ENCODE results near the gene CLASP1.

The CLASP1 gene

DNA sequence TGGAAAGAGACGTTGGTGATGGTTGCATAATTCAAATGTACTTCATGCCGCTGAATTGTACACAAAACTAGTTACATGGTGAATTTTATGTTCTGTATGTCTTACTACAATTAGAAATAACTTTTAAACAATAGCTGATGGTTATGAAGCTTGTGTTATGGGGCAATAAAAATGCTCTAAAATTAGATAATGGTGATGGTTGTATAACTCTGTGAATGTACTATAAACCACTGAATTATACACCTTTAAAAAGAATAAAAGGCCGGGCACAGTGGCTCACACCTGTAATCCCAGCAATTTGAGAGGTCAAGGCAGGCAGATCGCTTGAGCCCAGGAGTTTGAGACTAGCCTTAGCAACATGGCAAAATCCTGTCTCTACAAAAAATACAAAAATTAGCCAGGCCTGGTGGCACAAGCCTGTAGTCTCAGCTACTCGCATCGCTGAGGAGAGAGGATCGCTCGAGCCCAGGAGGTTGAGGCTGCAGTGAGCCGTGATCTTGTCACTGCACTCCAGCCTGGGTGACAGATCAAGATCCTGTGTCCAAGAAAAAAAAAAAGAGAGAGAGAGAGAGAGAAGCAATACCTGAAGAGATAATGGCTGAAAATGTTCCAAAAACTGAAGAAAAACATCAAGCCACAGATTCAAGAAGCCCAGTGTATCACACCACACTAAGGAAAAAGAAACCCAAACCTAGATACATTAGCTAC lies 112.3 kb downstream of the CLASP1 start:
- no peak for DNase-seq (ENCODE audit: low read depth)

DNA sequence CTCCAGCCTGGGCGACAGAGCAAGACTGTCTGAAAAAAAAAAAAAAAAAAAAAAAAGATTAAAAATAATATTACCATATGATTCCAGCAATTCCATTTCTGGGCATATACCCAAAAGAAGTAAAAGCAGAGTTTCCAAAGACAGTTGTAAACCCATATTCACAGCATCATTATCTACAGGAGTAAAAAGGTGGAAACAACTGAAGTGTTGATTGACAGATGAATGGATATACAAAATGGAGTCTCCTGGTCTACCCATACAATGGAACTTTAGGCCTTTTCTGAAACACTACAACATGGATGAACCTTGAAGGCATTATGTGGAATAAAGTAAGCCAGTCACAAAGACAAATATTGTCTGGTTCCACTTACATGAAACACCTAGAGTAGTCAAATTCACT lies 112.9 kb downstream of the CLASP1 start:
- DNase-seq (ENCODE audit: low read depth) = no peak

DNA sequence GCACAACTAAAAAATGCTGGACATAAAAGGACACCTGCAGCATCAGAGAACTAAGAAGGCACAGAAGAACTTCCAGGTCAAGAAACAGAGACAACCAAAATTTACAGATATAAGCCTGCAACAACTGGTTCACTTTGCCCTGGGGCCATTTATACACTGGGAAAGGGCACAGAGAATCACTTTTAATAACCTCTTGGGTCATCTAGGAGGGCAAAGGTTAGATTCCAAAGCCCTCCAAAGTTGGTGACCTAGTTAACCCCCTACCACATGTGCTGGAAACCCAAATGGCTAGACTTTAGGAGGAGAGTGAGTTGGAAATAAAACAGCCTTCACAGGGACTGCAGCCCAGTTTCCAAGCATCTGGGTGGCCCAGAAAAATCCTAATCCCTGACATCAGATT lies 115.3 kb downstream of the CLASP1 start:
- no peak for DNase-seq (ENCODE audit: low read depth)

DNA sequence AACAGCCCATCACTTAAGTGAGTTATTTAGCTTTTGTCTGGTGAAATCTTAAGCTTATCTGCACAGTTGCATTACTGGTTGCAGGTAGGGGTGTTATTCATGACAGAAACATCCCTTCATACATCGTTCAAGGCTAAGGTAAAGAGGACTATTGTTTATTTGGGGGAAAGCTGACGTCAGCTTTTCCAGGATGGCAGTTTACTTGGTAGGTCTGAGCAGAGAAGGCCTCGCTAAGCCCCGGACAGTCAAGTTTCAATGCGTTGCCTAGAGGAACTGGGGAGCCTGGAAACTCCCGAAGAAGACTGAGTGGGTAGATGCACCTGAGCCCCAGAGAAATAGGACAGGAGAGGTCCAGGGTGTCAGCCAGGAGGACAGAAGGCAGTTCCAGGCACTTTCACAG lies 116.4 kb downstream of the CLASP1 start:
- peak; percentile 10 for DNase-seq (ENCODE audit: low read depth)

GRCh38 chr2:121532347-121532766 lies 116.9 kb downstream of the CLASP1 start:
- peak; percentile 73 for DNase-seq (ENCODE audit: low read depth)

GRCh38 chr2:121530212-121530705 lies 119.0 kb downstream of the CLASP1 start:
- DNase-seq (ENCODE audit: low read depth) = peak; percentile 86

DNA sequence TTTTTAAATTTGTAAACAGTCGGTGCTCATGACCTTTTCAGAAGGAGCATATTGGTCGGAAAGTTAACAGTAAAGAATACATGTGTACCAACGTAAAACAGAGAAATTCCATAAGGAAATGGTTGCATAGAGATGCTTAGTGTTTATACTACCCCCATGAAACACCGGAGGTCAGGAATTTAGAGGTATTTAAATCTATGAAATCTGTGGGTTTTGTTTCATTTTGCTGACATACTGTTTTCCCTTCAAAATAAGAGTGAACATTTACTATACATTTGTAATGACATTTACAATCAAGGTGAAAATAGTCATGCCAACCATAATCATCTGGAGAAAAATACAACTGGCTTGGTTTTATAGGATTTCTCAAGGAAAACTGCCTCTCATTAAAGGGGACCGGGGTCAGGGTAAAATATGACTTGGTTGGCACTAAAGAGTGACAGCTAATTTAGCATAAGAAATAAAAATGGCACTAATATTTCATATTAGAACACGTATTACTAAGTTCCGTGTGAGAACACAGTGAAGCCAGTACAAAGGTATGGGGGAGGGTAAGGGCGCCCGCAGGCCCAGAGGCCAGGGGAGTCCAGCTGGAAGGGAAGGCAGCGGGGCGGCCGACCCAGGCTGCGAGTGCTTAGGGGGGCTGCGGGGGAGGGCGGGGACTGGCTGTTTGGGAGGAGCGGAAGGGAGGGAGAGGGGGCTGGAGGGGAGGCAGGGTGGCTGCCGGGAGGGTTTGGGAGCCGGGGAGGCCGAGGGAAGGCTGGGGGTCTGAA lies 119.6 kb downstream of the CLASP1 start:
- peak; percentile 75 for DNase-seq (ENCODE audit: low read depth)

- no peak for DNase-seq (ENCODE audit: low read depth)
These were observed 122.1 kb downstream of the CLASP1 start for GRCh38 chr2:121527009-121527682.

DNA sequence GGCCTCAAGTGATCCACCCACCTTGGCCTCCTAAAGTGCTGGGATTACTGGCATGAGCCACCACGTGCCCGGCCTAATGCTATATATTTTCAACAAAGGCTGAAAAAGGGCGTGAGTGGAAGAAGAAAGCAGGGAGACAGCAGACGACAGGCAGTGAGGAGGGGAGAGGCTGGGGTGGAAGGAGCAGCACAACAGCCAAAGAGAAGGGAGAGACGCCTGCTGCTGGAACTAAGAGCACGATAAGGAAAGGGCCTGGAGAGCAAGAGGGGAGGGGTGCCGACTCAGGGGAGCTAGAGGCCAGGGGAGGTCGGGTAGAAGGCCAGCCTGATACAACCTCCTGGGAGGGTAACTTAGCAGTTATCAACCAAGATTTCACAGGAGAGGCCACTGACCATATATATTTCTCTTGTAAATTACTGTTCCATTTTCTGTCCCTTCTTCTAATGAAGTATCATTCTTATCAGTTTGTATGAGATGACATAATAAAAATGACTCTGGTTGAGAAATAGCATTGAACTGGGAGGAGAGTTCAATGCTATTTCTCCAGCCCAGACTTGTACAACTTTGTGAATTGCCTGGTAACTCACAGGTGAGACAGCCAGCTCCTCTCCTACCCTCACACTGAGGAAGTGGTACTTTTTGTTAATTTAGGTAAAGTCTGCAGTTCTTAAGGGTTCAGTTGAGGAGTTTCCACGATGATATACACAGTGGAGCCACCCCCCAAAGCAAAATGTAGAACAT lies 124.4 kb downstream of the CLASP1 start:
- no peak for DNase-seq (ENCODE audit: low read depth)

DNA sequence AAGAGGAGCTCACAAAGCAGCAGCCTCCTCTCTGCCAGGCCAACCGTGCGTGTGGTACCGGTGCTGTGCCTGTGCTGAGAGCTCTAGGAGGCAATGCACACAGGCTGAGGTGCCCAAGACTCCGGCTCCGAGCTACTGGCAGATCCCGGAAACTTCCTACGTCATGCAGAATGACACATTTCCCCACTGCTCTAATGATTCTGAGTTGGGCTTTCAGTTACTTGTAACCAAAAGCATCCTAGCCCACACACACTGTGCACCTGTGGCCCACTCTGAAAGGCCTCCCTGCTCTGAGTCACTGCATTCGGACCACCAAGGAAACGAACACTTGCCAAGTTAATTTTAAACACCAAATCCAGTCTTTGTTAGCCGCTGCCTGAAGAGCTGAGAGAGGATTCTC lies 127.9 kb downstream of the CLASP1 start:
- no peak for DNase-seq (ENCODE audit: low read depth)

DNA sequence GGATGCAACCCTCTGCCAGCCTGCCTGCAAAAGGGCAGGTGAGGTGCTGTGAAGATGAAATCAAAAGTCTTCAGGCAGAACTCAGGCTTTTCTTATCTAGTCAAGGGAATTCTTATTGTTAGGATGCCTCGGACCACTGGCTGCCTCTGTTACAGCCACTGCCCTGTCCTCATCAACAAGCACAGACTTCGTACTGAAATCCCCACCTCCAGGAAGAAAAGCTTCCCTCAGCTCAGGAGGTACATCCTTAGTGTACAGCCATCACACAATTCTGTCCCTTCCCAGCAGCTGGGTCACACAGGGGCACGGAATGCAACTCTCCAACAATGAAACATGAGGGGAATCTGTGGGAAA lies 128.6 kb downstream of the CLASP1 start:
- DNase-seq (ENCODE audit: low read depth) = no peak

DNA sequence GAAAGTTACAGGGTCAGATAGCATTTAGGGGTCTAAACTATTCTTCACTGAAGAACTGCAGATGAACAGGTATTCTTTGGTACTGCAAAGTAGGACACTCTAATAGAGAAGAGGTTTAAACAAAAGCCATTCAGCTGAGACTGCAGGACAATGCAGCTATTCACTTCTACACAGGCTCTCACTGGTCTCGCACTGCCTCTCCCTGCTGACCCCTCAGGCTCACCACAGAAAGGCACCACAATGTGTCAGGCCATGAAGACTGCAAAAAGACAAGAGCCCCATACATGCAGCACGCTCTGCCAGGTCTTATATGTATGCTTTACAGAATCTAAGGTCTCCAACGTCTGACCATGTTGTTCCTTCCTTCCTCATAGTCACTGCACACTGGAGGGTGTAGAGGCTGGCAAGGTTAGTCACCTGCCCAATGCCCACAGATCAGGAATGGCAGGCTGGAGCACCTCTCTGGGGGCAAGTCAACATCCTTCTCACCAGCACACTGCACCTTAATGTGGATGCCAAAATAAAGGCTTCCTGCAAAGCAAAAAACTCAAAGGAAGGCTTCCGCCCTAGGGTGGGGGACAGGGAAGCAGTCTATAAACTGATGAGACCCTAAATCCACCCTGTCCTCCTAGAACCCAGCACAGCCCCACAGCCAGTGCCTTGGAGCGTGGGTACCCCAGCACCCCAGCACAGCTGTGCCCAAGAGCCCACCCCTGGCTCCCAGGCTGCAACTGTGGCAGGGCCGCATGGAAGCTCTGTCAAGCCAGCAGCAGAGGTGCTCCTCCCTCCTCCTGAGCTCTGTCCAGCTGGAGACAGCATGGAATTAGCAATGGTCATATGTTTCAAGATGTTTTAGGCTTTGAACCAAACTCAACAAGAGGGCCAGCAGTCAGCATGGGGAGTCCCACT lies 129.3 kb downstream of the CLASP1 start:
- no peak for DNase-seq (ENCODE audit: low read depth)

- no peak for DNase-seq (ENCODE audit: low read depth)
These were observed 130.1 kb downstream of the CLASP1 start for GRCh38 chr2:121519153-121519552.

DNA sequence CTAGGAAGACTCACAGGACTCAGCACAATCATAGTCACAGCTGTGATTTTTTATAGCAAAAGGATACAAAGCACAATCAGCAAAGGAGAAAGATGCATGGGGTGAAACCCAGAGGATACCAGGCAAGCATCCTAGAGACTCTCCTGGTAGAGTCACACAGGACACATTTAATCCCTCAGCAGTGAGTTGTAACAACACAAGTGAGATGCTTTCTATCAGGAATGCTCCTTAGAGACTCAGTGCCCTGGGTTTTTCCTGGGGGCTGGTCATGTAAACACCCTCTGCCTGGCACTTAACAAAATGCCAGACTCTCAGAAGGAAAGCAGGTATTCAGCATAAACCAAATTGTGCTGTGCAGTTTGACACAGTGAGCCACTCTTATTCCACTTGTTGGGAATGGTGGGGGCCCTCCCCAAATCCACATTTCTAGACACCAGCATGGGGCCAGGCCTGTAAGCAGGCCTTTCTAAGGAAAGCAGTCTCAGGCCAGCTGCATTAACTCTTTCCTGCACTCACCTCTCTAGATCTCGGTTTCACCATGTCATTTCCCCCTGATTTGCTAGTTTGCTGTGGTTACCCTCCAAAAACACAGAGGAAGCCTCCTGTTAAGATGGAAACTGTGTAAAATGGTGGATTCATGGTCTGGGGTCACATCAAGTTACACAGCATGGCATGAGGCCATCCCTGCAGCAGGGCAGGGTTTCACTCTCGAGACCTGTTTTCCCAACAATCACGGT lies 135.5 kb downstream of the CLASP1 start:
- DNase-seq (ENCODE audit: low read depth) = no peak

GRCh38 chr2:121510857-121511256 lies 138.4 kb downstream of the CLASP1 start:
- no peak for DNase-seq (ENCODE audit: low read depth)

DNA sequence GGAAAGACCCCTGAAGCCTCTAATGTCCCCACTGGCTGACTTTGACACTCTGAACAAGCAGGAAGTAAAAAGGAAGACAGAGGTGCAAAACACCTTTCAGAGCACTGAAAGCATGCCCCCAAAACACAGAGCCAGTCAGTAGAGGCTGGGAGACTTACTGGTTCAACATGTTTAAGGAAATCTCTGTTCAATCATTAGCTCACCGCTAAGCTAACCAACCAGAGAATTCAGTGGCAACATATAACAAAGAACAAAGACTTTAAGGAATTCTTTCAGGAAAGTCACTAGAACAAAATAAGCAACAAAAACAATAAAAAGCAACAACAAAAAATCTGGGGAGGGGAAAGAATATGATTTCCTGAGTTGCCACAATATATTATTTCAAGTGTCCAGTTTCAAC lies 142.6 kb downstream of the CLASP1 start:
- DNase-seq (ENCODE audit: low read depth) = no peak

GRCh38 chr2:121505986-121506586 lies 143.2 kb downstream of the CLASP1 start:
- DNase-seq (ENCODE audit: low read depth) = no peak

GRCh38 chr2:121505005-121505404 lies 144.3 kb downstream of the CLASP1 start:
- DNase-seq (ENCODE audit: low read depth) = peak; percentile 83

DNA sequence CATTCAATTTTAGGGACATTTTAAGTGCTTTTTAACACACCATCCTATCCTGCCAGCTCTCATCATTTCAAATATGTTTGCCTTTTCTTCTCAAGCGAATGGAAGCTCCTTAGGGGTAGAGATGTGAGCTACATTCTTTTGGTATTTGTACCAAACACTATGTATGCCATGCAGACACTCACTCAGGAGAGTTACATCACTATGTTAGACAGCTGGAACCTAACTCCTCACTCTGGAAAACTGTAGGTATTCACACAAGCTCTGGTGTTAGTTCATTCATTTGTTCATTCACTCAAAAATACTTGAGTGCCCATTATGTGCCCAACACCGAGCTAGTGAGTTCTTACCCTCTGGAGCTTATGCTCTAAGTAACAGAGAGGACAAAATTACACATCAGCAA lies 144.9 kb downstream of the CLASP1 start:
- no peak for DNase-seq (ENCODE audit: low read depth)

GRCh38 chr2:121502781-121503180 lies 146.5 kb downstream of the CLASP1 start:
- DNase-seq (ENCODE audit: low read depth) = peak; percentile 64
